Mesendoderm (in vitro differentiated cells): ENCODE results near the gene TEP1.

Experiments used
- DNase-seq: peaks from one replicate; pipeline ENCODE4 v3.0.0; 2013
- H2AK5ac ChIP-seq: 2 replicates; pipeline ENCODE4 v1.6.1; 2013; ENCODE audit warnings: low read length, inconsistent platforms
- H2BK120ac ChIP-seq: 2 replicates; pipeline ENCODE4 v1.6.1; 2013; ENCODE audit warnings: low read depth, mild to moderate bottlenecking, low read length, moderate library complexity, mixed read lengths
- H2BK15ac ChIP-seq: replicated peaks from 2 replicates; pipeline ENCODE4 v1.6.1; 2013; ENCODE audit warnings: low read depth, mild to moderate bottlenecking, moderate library complexity
- H2BK5ac ChIP-seq: 2 replicates; pipeline ENCODE4 v1.6.1; 2013; ENCODE audit warnings: low read length, inconsistent platforms
- H3K18ac ChIP-seq: 2 replicates; pipeline ENCODE4 v1.6.1; 2013; ENCODE audit warnings: mild to moderate bottlenecking, low read length, mixed read lengths
- H3K23ac ChIP-seq: one replicate; pipeline ENCODE4 v1.6.1; 2013; ENCODE audit warnings: low read length
- H3K27ac ChIP-seq: 2 replicates; pipeline ENCODE4 v1.5.1; 2013; ENCODE audit warnings: low read depth, mild to moderate bottlenecking, inconsistent platforms, low read length, moderate library complexity
- H3K27me3 ChIP-seq: 2 replicates; pipeline ENCODE4 v1.6.1; 2013; ENCODE audit warnings: low read length, control low read depth, mild to moderate bottlenecking, inconsistent platforms; ENCODE audit not compliant: insufficient read depth, poor library complexity
- H3K36me3 ChIP-seq: 2 replicates; pipeline ENCODE4 v1.6.1; 2013; ENCODE audit warnings: low read length, inconsistent platforms; ENCODE audit not compliant: control insufficient read depth, insufficient read depth
- H3K4ac ChIP-seq: one replicate; pipeline ENCODE4 v1.6.1; 2013; ENCODE audit warnings: low read depth, mild to moderate bottlenecking, low read length, moderate library complexity
- H3K4me1 ChIP-seq: 2 replicates; pipeline ENCODE4 v1.6.1; 2013; ENCODE audit warnings: low read depth, low read length, inconsistent platforms; ENCODE audit not compliant: control insufficient read depth
- H3K4me2 ChIP-seq: 2 replicates; pipeline ENCODE4 v1.6.1; 2013; ENCODE audit warnings: low read length
- H3K4me3 ChIP-seq: 2 replicates; pipeline ENCODE4 v1.5.1; 2013; ENCODE audit warnings: mild to moderate bottlenecking, low read length
- H3K56ac ChIP-seq: one replicate; pipeline ENCODE4 v1.6.1; 2013; ENCODE audit warnings: low read length
- H3K79me1 ChIP-seq: 2 replicates; pipeline ENCODE4 v1.6.1; 2013; ENCODE audit warnings: low read length, inconsistent platforms
- H3K79me2 ChIP-seq: 2 replicates; pipeline ENCODE4 v1.6.1; 2013; ENCODE audit warnings: mild to moderate bottlenecking, low read length; ENCODE audit not compliant: control insufficient read depth, insufficient read depth
- H3K9ac ChIP-seq: 2 replicates; pipeline ENCODE4 v1.6.1; 2013; ENCODE audit warnings: low read length, inconsistent platforms
- H4K5ac ChIP-seq: one replicate; pipeline ENCODE4 v1.6.1; 2013; ENCODE audit warnings: low read length
- H4K8ac ChIP-seq: one replicate; pipeline ENCODE4 v1.6.1; 2013; ENCODE audit warnings: low read depth, mild to moderate bottlenecking, control low read depth, low read length, moderate library complexity
- WGBS: extraction: QIAGEN DNeasy Blood & Tissue Kit; methylation state at CpG from one replicate; pipeline ENCODE4 v1.1.7; 2013; ENCODE audit warnings: low lambda C conversion rate, missing lambda C conversion rate; ENCODE audit not compliant: insufficient coverage; ENCODE audit errors: extremely low coverage; 5-methylcytosine and 5-hydroxymethylcytosine counted together

The TEP1 gene

DNA sequence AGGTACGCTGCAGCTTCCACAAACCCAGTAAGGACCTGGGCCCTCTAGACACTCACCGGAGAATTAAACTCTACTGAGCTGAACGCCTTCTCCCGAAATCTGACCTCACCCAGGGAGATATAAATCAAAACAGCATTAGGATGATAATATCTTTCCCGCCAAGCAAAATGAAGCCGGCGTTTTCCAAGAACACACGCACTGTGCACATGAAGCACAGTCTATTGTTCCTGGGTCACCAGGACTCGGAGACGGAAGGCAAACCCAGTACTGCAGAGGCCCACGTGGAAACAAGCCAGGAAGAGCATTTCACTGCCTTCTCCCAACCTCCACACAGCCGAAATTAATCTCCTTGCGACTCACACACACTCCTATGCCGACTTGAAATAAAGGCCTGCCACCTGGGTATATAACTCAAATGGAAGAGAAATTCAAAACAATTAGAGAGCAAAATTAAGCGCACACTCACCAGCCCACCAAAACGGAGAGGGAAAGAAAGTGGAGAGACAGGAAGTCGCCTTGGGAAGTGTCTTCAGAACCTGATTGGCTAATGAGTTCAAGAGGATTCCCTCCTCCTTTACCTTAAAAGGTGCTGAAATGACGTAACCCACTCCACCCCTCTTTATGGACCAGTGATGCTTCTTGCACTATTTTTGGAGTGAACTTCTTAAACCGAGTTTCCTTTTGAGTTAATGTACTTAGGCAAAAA is 80.4 kb downstream of the TEP1 start, which contains the start of gene CCNB1IP1:
TSS of gene CCNB1IP1 (minus strand) at position 492 of the 706 bp plus-strand sequence. CDS start 16,756 bp downstream, outside the sequence.
- H3K27me3 ChIP-seq = no peaks in the 10 kb centered on the region
- peak within 1 kb of the TSS; percentile 49 for H3K27ac ChIP-seq
- H3K4me2 ChIP-seq = peak within 1 kb of the TSS; percentile 59
- H2AK5ac ChIP-seq = no peak within 1 kb of the TSS
- H2BK15ac ChIP-seq = no peak within 1 kb of the TSS
- peak; percentile 97 for DNase-seq
- H4K8ac ChIP-seq = no peak within 1 kb of the TSS
- peak within 1 kb of the TSS; percentile 93 for H3K18ac ChIP-seq
- H3K9ac ChIP-seq = peak within 1 kb of the TSS; percentile 89
- peaks cover 2% of the 10 kb centered on the region for H3K36me3 ChIP-seq
- peaks cover 40% of the 10 kb centered on the region for H3K79me2 ChIP-seq
- no peaks in the 10 kb centered on the region for H3K4me1 ChIP-seq
- no peak within 1 kb of the TSS for H3K23ac ChIP-seq
- H2BK120ac ChIP-seq = peak within 1 kb of the TSS; percentile 73
- peak within 1 kb of the TSS; percentile 97 for H3K4ac ChIP-seq
- H3K79me1 ChIP-seq = no peaks in the 10 kb centered on the region
- no CpG with 5 or more reads among the region's 19 CpGs for WGBS
- peak within 1 kb of the TSS; percentile 51 for H2BK5ac ChIP-seq
- peak within 1 kb of the TSS; percentile 95 for H3K56ac ChIP-seq
- H3K4me3 ChIP-seq = peak within 1 kb of the TSS; percentile 95
- H4K5ac ChIP-seq = peak within 1 kb of the TSS; percentile 53

DNA sequence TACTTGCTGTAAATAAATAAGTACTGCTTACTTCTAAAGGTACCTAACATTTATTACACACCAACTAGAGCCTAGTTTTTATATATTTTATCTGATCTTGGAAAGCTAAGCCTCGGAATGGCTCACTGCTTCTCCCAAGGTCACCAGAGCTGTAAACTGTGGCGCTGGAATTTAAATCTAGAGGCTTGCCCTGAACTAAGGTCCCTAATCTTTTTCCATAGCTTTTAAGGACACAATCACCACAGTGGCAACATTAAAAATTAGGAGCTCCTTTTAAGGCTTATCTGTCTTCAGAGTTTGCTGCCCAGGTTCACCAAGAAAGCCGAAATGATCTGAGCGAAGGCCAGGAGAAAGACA is 80.9 kb downstream of the TEP1 start:
- no CpG with 5 or more reads among the region's 4 CpGs for WGBS
- peak overlapping the region; percentile 53 for H4K5ac ChIP-seq
- H3K4me2 ChIP-seq = peak overlapping the region; percentile 59
- H2BK15ac ChIP-seq = no peak overlapping the region
- peak overlapping the region; percentile 73 for H2BK120ac ChIP-seq
- H3K79me1 ChIP-seq = no peaks in the 10 kb centered on the region
- H3K9ac ChIP-seq = peak overlapping the region; percentile 89
- H4K8ac ChIP-seq = no peak overlapping the region
- H2AK5ac ChIP-seq = no peak overlapping the region
- H3K23ac ChIP-seq = no peak overlapping the region
- peaks cover 44% of the 10 kb centered on the region for H3K79me2 ChIP-seq
- peak overlapping the region; percentile 95 for H3K4me3 ChIP-seq
- peak overlapping the region; percentile 95 for H3K56ac ChIP-seq
- H3K36me3 ChIP-seq = peaks cover 2% of the 10 kb centered on the region
- peak; percentile 51 for DNase-seq
- H3K18ac ChIP-seq = peak overlapping the region; percentile 93
- no peaks in the 10 kb centered on the region for H3K27me3 ChIP-seq
- H3K4me1 ChIP-seq = no peaks in the 10 kb centered on the region
- peak overlapping the region; percentile 97 for H3K4ac ChIP-seq
- H2BK5ac ChIP-seq = no peak overlapping the region
- peak overlapping the region; percentile 49 for H3K27ac ChIP-seq

DNA sequence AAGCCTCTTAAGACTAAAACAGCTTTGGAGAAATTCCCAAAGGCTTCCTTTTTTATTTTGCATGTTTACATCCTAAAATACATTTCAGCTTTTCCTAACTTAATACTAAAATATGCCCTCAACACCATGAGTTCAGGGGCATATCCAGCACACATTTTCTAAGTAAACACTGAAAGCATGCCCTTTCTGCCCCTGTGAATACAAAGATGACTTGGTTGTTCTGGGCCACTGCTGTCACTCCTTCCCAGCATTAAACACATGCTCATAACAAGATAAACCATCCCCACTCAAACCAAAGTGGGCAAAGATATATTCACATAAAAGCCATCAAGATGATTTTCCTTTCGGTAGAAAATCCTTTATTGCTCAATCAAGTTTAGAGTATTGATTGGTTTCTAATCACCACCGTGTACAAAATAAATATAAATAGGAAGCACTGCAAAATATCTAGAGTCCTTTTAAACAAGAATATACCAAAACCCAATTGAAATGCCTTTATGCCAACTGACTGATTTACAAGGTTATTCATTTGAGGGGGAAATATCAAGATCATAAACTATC is 82.2 kb downstream of the TEP1 start:
- Histone ChIP-seq H3K9ac (peak overlapping the region; percentile 62), H3K23ac (no peak overlapping the region), H3K79me1 (peaks cover 3% of the 10 kb centered on the region), H3K56ac (peak overlapping the region; percentile 76), H2BK120ac (no peak overlapping the region), H3K4me2 (peak overlapping the region; percentile 63), H3K27me3 (no peaks in the 10 kb centered on the region), H2BK5ac (no peak overlapping the region), H4K8ac (no peak overlapping the region), H3K4me3 (peak overlapping the region; percentile 36), H4K5ac (no peak overlapping the region), H2AK5ac (no peak overlapping the region), H2BK15ac (no peak overlapping the region), H3K4me1 (no peaks in the 10 kb centered on the region), H3K4ac (no peak overlapping the region), H3K18ac (no peak overlapping the region), H3K36me3 (peaks cover 5% of the 10 kb centered on the region), H3K27ac (no peak overlapping the region), H3K79me2 (peaks cover 51% of the 10 kb centered on the region)
- DNase-seq = no peak
- no CpG with 5 or more reads among the region's 2 CpGs for WGBS

DNA sequence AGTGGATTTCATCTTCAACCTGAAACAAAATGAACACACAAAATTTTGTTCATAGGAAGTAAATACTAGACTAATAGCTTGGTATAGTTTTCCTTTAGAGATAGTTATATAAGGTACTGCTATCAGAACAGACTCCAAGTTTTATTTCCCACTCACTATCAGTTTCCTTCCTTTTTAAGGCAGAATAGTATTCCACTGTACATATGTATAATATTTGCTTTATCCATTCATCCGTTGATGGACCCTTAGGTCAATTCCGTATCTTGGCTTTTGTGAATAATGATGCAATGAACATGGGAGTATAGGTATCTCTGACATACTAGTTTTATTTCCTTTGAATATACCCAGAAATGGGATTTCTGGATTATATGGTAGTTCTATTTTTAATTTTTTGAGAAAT is 83.9 kb downstream of the TEP1 start:
- H2AK5ac ChIP-seq = no peak overlapping the region
- H3K56ac ChIP-seq = no peak overlapping the region
- H3K23ac ChIP-seq = no peak overlapping the region
- H3K27ac ChIP-seq = no peak overlapping the region
- DNase-seq = no peak
- no peak overlapping the region for H3K4me2 ChIP-seq
- H3K36me3 ChIP-seq = peaks cover 9% of the 10 kb centered on the region
- H4K8ac ChIP-seq = no peak overlapping the region
- no peaks in the 10 kb centered on the region for H3K27me3 ChIP-seq
- no CpG with 5 or more reads among the region's 2 CpGs for WGBS
- H3K4me1 ChIP-seq = no peaks in the 10 kb centered on the region
- no peak overlapping the region for H3K4me3 ChIP-seq
- no peak overlapping the region for H2BK5ac ChIP-seq
- H3K4ac ChIP-seq = no peak overlapping the region
- H2BK15ac ChIP-seq = no peak overlapping the region
- peaks cover 57% of the 10 kb centered on the region for H3K79me2 ChIP-seq
- peak overlapping the region; percentile 33 for H3K9ac ChIP-seq
- H2BK120ac ChIP-seq = no peak overlapping the region
- no peak overlapping the region for H3K18ac ChIP-seq
- H3K79me1 ChIP-seq = peaks cover 3% of the 10 kb centered on the region
- no peak overlapping the region for H4K5ac ChIP-seq

DNA sequence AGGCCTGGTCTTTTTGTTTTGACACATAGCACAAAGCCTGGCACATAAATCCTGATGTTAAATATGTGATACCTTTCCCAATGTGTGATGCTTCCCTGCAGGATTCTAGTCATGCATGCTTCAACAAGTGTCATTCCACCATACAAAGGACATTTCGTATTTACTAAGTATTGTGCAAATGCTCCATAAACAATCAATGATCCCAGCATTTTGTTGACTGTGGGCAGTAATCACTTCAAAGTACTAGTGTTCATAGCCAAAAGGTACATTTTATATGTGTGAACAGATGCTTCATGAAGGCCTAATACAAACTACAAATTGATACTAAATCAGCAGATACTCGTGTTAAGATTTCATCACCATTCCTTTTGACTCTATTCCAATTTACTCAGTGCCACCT is 84.6 kb downstream of the TEP1 start:
- H4K8ac ChIP-seq = no peak overlapping the region
- peaks cover 10% of the 10 kb centered on the region for H3K36me3 ChIP-seq
- DNase-seq = no peak
- H2BK15ac ChIP-seq = no peak overlapping the region
- H3K4me3 ChIP-seq = no peak overlapping the region
- H2AK5ac ChIP-seq = no peak overlapping the region
- H3K4me1 ChIP-seq = no peaks in the 10 kb centered on the region
- H3K79me1 ChIP-seq = peaks cover 3% of the 10 kb centered on the region
- H3K27me3 ChIP-seq = no peaks in the 10 kb centered on the region
- H3K9ac ChIP-seq = peak overlapping the region; percentile 8
- H3K56ac ChIP-seq = no peak overlapping the region
- no peak overlapping the region for H3K4me2 ChIP-seq
- no peak overlapping the region for H3K27ac ChIP-seq
- H4K5ac ChIP-seq = no peak overlapping the region
- no peak overlapping the region for H2BK120ac ChIP-seq
- H3K79me2 ChIP-seq = peaks cover 59% of the 10 kb centered on the region
- H3K23ac ChIP-seq = no peak overlapping the region
- H3K4ac ChIP-seq = no peak overlapping the region
- no peak overlapping the region for H2BK5ac ChIP-seq
- no peak overlapping the region for H3K18ac ChIP-seq
- no CpG with 5 or more reads among the region's 2 CpGs for WGBS
